ENCODE results near the gene KLK1. TPM values are rescaled to one million over a fixed set of nuclear protein-coding genes. Genes with fewer than 3 reads are reported as not detected.
A peak's percentile ranks its signal among the peaks of the same experiment; 100 is the strongest.
"Not testable (repeated sequence)": the region's sequence is repeated elsewhere in the genome, so short reads cannot be mapped to it uniquely, and the experiment has no call there.

The KLK1 gene
- total RNA-seq, 1 donor from 2014 or later: not detected

GRCh38 chr19:50770888-50771287 lies 52.7 kb downstream of the KLK1 start:
- H3K36me3 ChIP-seq: no peaks in the 10 kb centered on the region
- no peak overlapping the region for H3K4me3 ChIP-seq
- no peaks in the 10 kb centered on the region for H3K27me3 ChIP-seq
- H3K9me3 ChIP-seq: no peaks in the 10 kb centered on the region
- intact Hi-C loops (cut with DNase I): no loop called here
- no peak for DNase-seq (ENCODE audit: extremely low spot score in 2 of 2)
- no peak overlapping the region for H3K27ac ChIP-seq
- no peak for TF ChIP-seq POLR2A (IDR thresholded peaks at IDR 0.05)
- no peak for TF ChIP-seq POLR2AphosphoS5 (IDR thresholded peaks at IDR 0.05; ENCODE audit: insufficient read depth in 1 of 2, low read depth in 1 of 2)
- TF ChIP-seq CTCF (IDR thresholded peaks at IDR 0.05): no peak
- H3K4me1 ChIP-seq: no peaks in the 10 kb centered on the region

GRCh38 chr19:50770164-50770563 lies 53.4 kb downstream of the KLK1 start, which contains the start of gene GPR32:
GPR32 (plus strand) TSS chr19:50770464; CDS start chr19:50770601, 137 bp downstream.
- H3K4me1 ChIP-seq; H3K27me3 ChIP-seq; H3K4me3 ChIP-seq; intact Hi-C loops (cut with DNase I); H3K9me3 ChIP-seq; H3K27ac ChIP-seq; DNase-seq (ENCODE audit: extremely low spot score in 2 of 2); H3K36me3 ChIP-seq: not testable (repeated sequence)

Small RNA genes lying within 50 kb of the gene (small RNA-seq; reads per million reads assigned to genes)
- gene SNORD88A: 174 reads per million, percentile 97 among the genes with 10 or more reads in this experiment
- not detected for gene SNORD88B
- gene SNORD88C: not detected

Other genes starting within 250 kb of the KLK1 start
- 2.5 TPM for gene SYT3, start 183.9 kb downstream of the KLK1 start, total RNA-seq
- not detected for gene C19orf81, start 174.3 kb downstream of the KLK1 start, total RNA-seq
- gene SHANK1, start 104.0 kb downstream of the KLK1 start, total RNA-seq: 0.98 TPM
- 25.0 TPM for gene CLEC11A, start 100.4 kb downstream of the KLK1 start, total RNA-seq
- gene GPR32, start 53.3 kb downstream of the KLK1 start, total RNA-seq: not detected
- not detected for gene ACP4, start 33.4 kb downstream of the KLK1 start, total RNA-seq
- gene KLK15, start 9.8 kb upstream of the KLK1 start, total RNA-seq: not detected
- gene KLK3, start 31.1 kb upstream of the KLK1 start, total RNA-seq: not detected
- not detected for gene KLK2, start 49.7 kb upstream of the KLK1 start, total RNA-seq
- gene KLK4, start 87.6 kb upstream of the KLK1 start, total RNA-seq: not detected
- 5.9 TPM for gene KLK5, start 129.3 kb upstream of the KLK1 start, total RNA-seq
- gene KLK6, start 145.8 kb upstream of the KLK1 start, total RNA-seq: 10.3 TPM
- gene KLK7, start 160.1 kb upstream of the KLK1 start, total RNA-seq: 14.2 TPM
- gene KLK8, start 177.8 kb upstream of the KLK1 start, total RNA-seq: 16.2 TPM
- gene KLK10, start 195.9 kb upstream of the KLK1 start, total RNA-seq: 54.5 TPM
- gene KLK11, start 202.8 kb upstream of the KLK1 start, total RNA-seq: 103 TPM
- 4.2 TPM for gene KLK12, start 211.2 kb upstream of the KLK1 start, total RNA-seq
- 31.2 TPM for gene KLK13, start 241.3 kb upstream of the KLK1 start, total RNA-seq